HFFc6 (cell line): ENCODE data around the gene CTNND2. TPM values are rescaled to one million over a fixed set of nuclear protein-coding genes. Genes with fewer than 3 reads are reported as not detected.

ENCODE experiments used
- DNase-seq: peaks from one replicate; pipeline ENCODE4 v3.0.0-alpha.2; 2018
- H3K27ac Mint-ChIP-seq: 2 replicates; pipeline ENCODE4 v1.8.0; 2020; ENCODE audit warnings: mild to moderate bottlenecking, mixed read lengths
- H3K27me3 Mint-ChIP-seq: 2 replicates; pipeline ENCODE4 v1.8.0; 2021; ENCODE audit warnings: mild to moderate bottlenecking, moderate library complexity, mixed read lengths; ENCODE audit not compliant: insufficient read depth
- H3K36me3 Mint-ChIP-seq: 2 replicates; pipeline ENCODE4 v1.8.0; 2021; ENCODE audit warnings: low read depth, mixed read lengths
- H3K4me1 Mint-ChIP-seq: 2 replicates; pipeline ENCODE4 v1.8.0; 2020; ENCODE audit warnings: low read depth, mixed read lengths
- H3K4me3 Mint-ChIP-seq: 2 replicates; pipeline ENCODE4 v1.8.0; 2020; ENCODE audit warnings: mild to moderate bottlenecking, moderate library complexity, mixed read lengths
- H3K9me3 Mint-ChIP-seq: 2 replicates; pipeline ENCODE4 v1.8.0; 2020; ENCODE audit warnings: mild to moderate bottlenecking, mixed read lengths
- CTCF ChIP-seq: fragments of 200-600 bp; sonication (generic); IDR thresholded peaks from 2 replicates; pipeline ENCODE4 v1.5.0; 2021; ENCODE audit warnings: antibody characterized with exemption, mild to moderate bottlenecking
- total RNA-seq, 6 experiments: library from RNA; stranded (reverse); fragmentation: NEBNext Ultra II Directional; extraction: Animal tissue kit (Norgen Biotek cat#: 25700); gene quantifications; 2 replicates in 1 of 6; 3 replicates in 5 of 6; pipeline ENCODE4 v1.2.3, GENCODE V29; 2021

Gene CTNND2
- total RNA-seq, 6 experiments from 2014 or later = not detected

DNA sequence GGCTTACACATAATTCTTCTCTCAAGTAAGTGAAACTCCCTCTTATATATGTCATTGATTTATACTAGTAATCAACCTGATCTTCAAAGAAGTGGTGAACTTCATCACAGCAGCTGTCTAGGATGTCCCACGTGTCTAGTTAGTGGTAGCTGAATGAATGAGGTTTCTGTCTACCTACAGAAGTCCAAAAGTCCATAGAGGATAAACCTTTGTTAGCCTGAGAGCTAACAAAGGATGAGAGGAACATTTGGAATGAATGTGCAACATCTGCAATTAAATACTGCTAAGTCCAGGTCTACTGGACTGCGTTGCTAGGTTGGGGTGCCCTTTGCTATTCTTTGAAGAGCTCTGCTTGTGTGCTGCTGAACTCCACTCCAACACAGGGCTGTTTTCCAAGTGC is 929.4 kb downstream of the CTNND2 start:
- no peak for DNase-seq
- Mint-ChIP-seq H3K27ac (no peak overlapping the region), H3K36me3 (no peaks in the 10 kb centered on the region), H3K4me1 (no peaks in the 10 kb centered on the region; the same call in 1 of the 2 replicates), H3K4me3 (no peak overlapping the region), H3K27me3 (peaks cover 14% of the 10 kb centered on the region), H3K9me3 (no peaks in the 10 kb centered on the region)
- no peak for TF ChIP-seq CTCF

GRCh38 chr5:10973316-10973715 is 930.9 kb downstream of the CTNND2 start:
- no peaks in the 10 kb centered on the region for H3K9me3 Mint-ChIP-seq
- DNase-seq = no peak
- peaks cover 24% of the 10 kb centered on the region for H3K27me3 Mint-ChIP-seq
- no peak overlapping the region for H3K27ac Mint-ChIP-seq
- H3K4me1 Mint-ChIP-seq = no peaks in the 10 kb centered on the region; the same call in 1 of the 2 replicates
- H3K4me3 Mint-ChIP-seq = no peak overlapping the region
- TF ChIP-seq CTCF = no peak
- H3K36me3 Mint-ChIP-seq = no peaks in the 10 kb centered on the region

DNA sequence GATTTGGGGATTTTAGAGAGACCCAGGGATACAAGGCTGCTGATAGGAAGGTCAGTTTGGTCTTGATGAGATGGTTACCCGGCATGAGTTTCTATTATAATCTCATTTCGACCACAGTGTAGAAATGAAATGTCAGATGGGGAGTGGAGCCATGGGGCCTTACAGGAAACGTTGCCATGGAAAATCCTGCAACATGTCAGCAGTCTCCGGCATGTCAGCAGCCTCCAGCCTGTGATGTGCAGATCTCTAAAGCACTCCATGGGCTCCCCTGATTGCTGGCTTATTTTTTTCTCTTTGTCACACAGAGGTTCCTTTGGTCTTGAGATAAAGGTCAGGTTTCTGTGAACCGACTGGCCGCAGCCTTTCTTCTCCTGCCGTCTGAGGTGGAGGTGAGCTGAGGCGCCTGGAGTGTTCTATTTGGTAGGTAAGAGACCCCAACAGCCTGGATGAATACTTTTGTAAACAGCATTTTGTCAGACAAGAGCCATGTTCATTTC is 934.5 kb downstream of the CTNND2 start:
- Mint-ChIP-seq H3K4me1 (no peaks in the 10 kb centered on the region; the same call in 1 of the 2 replicates), H3K27ac (no peak overlapping the region), H3K9me3 (no peaks in the 10 kb centered on the region), H3K4me3 (no peak overlapping the region), H3K27me3 (peaks cover 28% of the 10 kb centered on the region), H3K36me3 (no peaks in the 10 kb centered on the region)
- no peak for TF ChIP-seq CTCF
- no peak for DNase-seq

DNA sequence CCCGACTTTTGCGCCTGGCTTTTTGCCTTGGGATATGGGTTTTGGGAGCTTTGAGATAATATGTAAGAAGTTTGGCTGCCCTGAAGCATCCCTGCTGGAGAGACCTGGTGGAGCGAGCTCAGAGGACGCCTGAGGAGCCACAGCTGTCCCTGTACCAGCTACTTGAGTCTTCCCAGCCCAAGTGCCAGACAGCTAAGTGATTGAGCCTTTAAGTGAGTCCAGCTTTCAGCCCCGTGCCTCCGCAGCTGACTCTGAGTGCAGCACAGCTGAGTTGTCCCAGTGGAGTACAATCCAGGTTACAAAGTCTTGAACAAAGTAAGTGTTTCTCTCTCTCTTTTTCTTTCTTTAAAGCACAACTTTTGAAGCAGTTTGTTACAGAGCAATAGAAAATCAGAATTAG is 939.4 kb downstream of the CTNND2 start:
- no peak overlapping the region for H3K4me3 Mint-ChIP-seq
- H3K27ac Mint-ChIP-seq = no peak overlapping the region
- H3K36me3 Mint-ChIP-seq = no peaks in the 10 kb centered on the region
- H3K9me3 Mint-ChIP-seq = peaks cover 3% of the 10 kb centered on the region; the same call in 1 of the 2 replicates
- TF ChIP-seq CTCF = no peak
- no peak for DNase-seq
- peaks cover 30% of the 10 kb centered on the region for H3K27me3 Mint-ChIP-seq
- H3K4me1 Mint-ChIP-seq = no peaks in the 10 kb centered on the region

DNA sequence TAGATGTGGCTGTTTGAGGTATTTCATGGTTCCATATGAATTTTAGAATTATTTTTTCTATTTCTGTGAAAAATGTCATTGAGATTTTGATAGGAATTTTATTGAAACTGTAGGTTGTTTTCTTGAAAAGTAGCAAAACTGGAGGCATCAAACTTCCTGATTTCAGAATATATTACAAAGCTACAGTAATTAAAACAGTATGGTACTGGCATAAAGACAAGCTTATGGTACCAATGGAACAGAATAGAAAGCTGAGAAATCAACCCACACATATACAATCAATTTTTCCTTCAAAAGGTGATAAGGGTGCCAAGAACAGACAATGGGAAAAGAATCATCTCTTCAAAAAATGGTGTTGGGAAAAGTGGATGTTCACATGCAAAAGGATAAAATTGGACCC is 945.5 kb downstream of the CTNND2 start:
- peaks cover 8% of the 10 kb centered on the region for H3K27me3 Mint-ChIP-seq
- DNase-seq = no peak
- H3K4me1 Mint-ChIP-seq = no peaks in the 10 kb centered on the region
- peaks cover 13% of the 10 kb centered on the region for H3K9me3 Mint-ChIP-seq
- H3K36me3 Mint-ChIP-seq = no peaks in the 10 kb centered on the region
- no peak overlapping the region for H3K4me3 Mint-ChIP-seq
- no peak overlapping the region for H3K27ac Mint-ChIP-seq
- TF ChIP-seq CTCF = no peak
